Body of pancreas (tissue), 4 donors: ENCODE data around the gene BTAF1. TPM values are rescaled to one million over a fixed set of nuclear protein-coding genes. Genes with fewer than 3 reads are reported as not detected.

ENCODE experiments used
- ATAC-seq: fragments of 150-250 bp; one replicate; pipeline ENCODE4 v1.9.1; 2016
- DNase-seq, 4 donors: peaks; one replicate each; pipeline ENCODE4 v3.0.0-alpha.2; 2019
- H3K27ac ChIP-seq, 4 donors: fragments of 200-600 bp; sonication (generic); 1 replicate in 3 of 4; 2 replicates in 1 of 4; pipeline versions ENCODE4 v1.5.1 to v1.6.1; 2016 to 2019; ENCODE audit warnings: mild to moderate bottlenecking in 1 of 4, mixed read lengths in 1 of 4, moderate library complexity in 1 of 4
- H3K27me3 ChIP-seq, 2 donors: fragments of 200-600 bp; sonication (generic); one replicate each; pipeline ENCODE4 v1.6.0; 2016; ENCODE audit warnings: mild to moderate bottlenecking in 1 of 2
- H3K36me3 ChIP-seq, 2 donors: fragments of 200-600 bp; sonication (generic); replicated peaks in 1 of 2; 2 replicates each; pipeline ENCODE4 v1.5.1; 2016; ENCODE audit warnings: low read depth in 2 of 2; ENCODE audit not compliant: insufficient read depth in 1 of 2
- H3K4me1 ChIP-seq: fragments of 200-600 bp; sonication (generic); one replicate; pipeline ENCODE4 v1.6.0; 2016
- H3K4me3 ChIP-seq, 2 donors: fragments of 200-600 bp; sonication (generic); 1 replicate in 1 of 2; 2 replicates in 1 of 2; pipeline ENCODE4 v1.5.1; 2016 to 2019
- H3K9me3 ChIP-seq, 3 donors: fragments of 200-600 bp; sonication (generic); 1 replicate in 2 of 3; 2 replicates in 1 of 3; pipeline ENCODE4 v1.5.1; 2016
- POLR2A ChIP-seq, 3 donors: fragments of 450-650 bp; IDR thresholded peaks; one replicate each; pipeline ENCODE4 v1.6.1; 2016; ENCODE audit warnings: antibody characterized with exemption in 3 of 3, mild to moderate bottlenecking in 2 of 3
- WGBS, 2 donors: methylation state at CpG; one replicate each; pipeline ENCODE4 v1.1.5; 2017; 5-methylcytosine and 5-hydroxymethylcytosine counted together
- intact Hi-C: fragments of 100-400 bp; cut with DNase I; formaldehyde crosslinking; loops from one replicate; pipeline ENCODE4 v1.15.1; 2023
- total RNA-seq, 2 donors: library from RNA; depleted of rRNA; stranded (reverse); fragments of >200 nt; gene quantifications; one replicate each; pipeline ENCODE4 v1.1.0, GENCODE V29; 2016
- TF ChIP-seq, protein P1 (sequence below), 7 experiments: fragments of 450-650 bp in 4 of 7; fragments of 200-600 bp in 3 of 7; sonication (generic) in 3 of 7; IDR thresholded peaks; one replicate each; pipeline ENCODE4 v1.5.1; 2016 to 2019; ENCODE audit warnings: antibody characterized with exemption in 7 of 7

BTAF1 gene
- total RNA-seq, 2 donors from 2014 or later = 30.0 to 39.7 TPM

DNA sequence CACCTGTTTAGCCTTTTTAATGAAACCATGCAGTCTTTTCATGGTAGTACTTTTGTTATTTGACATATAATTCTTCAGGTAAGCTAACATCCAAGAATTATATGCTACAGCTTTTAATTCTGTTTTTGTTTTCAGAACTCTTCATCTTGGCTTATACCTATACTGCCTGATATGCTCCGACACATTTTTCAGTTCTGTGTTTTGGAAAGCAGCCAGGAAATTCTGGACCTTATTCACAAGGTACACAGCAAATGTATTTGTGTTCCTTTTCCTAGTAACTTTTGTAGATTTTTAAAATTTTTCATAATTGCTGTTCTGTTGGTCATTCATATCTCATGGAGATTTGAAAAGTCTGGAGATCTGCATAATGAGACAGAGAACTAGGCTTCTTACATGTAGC, 56.7 kb downstream of the BTAF1 start:
- Histone ChIP-seq H3K27ac (no peak overlapping the region), H3K4me3 (no peak overlapping the region), H3K36me3 (peaks cover 0 to 18% of the 10 kb centered on the region in 2 donors), H3K9me3 (no peaks in the 10 kb centered on the region), H3K4me1 (peaks cover 8% of the 10 kb centered on the region), H3K27me3 (no peaks in the 10 kb centered on the region)
- DNase-seq (peak in 1 of 4 donors; percentile 9), ATAC-seq (no peak)
- 14 to 27% methylated on average over 1 of the region's 1 CpG for WGBS, 2 donors
- intact Hi-C loops = no loop called here
- TF ChIP-seq, protein P1, sequence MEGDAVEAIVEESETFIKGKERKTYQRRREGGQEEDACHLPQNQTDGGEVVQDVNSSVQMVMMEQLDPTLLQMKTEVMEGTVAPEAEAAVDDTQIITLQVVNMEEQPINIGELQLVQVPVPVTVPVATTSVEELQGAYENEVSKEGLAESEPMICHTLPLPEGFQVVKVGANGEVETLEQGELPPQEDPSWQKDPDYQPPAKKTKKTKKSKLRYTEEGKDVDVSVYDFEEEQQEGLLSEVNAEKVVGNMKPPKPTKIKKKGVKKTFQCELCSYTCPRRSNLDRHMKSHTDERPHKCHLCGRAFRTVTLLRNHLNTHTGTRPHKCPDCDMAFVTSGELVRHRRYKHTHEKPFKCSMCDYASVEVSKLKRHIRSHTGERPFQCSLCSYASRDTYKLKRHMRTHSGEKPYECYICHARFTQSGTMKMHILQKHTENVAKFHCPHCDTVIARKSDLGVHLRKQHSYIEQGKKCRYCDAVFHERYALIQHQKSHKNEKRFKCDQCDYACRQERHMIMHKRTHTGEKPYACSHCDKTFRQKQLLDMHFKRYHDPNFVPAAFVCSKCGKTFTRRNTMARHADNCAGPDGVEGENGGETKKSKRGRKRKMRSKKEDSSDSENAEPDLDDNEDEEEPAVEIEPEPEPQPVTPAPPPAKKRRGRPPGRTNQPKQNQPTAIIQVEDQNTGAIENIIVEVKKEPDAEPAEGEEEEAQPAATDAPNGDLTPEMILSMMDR (IDR thresholded peaks at IDR 0.05) = no peak
- no peak for TF ChIP-seq POLR2A (IDR thresholded peaks at IDR 0.05)

DNA sequence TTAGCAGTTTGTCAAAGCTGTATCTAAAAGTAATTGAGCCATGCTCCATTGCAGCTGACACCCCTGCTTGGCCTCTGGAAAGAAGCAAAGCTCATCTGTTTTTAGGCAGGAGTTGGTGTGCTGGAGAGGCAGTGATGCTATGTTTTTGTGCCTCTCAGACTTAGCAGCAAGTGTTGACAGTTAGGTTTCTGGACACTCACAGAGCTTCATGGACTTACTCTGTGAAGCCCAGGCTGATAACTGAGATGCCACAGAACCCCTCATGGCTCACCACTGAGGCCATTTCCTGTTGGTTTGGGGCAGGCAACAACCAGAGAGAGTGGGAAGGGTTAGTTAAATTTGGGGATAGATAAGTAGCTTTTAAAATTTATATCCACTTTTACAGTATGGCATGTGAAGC, 59.8 kb downstream of the BTAF1 start:
- Histone ChIP-seq H3K4me1 (peaks cover 8% of the 10 kb centered on the region), H3K9me3 (no peaks in the 10 kb centered on the region), H3K27ac (no peak overlapping the region), H3K36me3 (peaks cover 0 to 22% of the 10 kb centered on the region in 2 donors), H3K27me3 (no peaks in the 10 kb centered on the region), H3K4me3 (no peak overlapping the region)
- TF ChIP-seq, protein P1 (IDR thresholded peaks at IDR 0.05) = no peak
- TF ChIP-seq POLR2A (IDR thresholded peaks at IDR 0.05) = no peak
- intact Hi-C loops = no loop called here
- DNase-seq (no peak), ATAC-seq (no peak)

DNA sequence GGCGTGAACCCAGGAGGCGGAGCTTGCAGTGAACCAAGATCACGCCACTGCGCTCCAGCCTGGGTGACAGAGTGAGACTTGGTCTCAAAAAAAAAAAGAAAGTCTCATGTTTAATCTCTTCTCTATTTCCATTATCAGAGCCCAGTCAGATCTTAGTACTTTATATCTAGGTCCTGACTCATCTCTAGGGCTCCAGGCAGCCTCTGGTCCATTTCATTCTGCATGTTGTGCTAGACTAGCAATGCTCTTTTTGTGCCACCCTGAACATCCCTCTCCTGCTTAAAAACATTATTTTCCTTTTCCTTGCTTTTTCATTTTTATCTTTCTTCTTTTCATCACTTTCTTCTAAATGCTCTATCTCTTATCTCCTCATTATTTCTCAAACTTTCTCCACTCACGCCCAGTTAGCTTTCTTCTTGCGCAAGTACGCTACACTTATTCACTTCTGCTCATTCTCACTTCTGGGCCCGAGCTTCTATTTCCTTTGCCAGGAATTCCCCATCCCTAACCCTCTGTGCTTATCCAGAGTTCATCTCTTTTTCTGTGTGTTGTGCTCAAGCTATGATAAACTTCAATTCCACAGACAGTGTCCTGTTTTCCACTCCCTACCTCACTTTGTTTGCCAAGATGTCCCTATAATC, 63.9 kb downstream of the BTAF1 start:
- ATAC-seq = no peak
- H3K36me3 ChIP-seq = peaks cover 0 to 20% of the 10 kb centered on the region in 2 donors
- intact Hi-C loops = no loop called here
- H3K27me3 ChIP-seq = no peaks in the 10 kb centered on the region
- DNase-seq = peak in 1 of 4 donors; percentile 7
- no peaks in the 10 kb centered on the region for H3K4me1 ChIP-seq
- H3K4me3 ChIP-seq = no peak overlapping the region
- no peaks in the 10 kb centered on the region for H3K9me3 ChIP-seq
- TF ChIP-seq, protein P1 (IDR thresholded peaks at IDR 0.05) = no peak
- H3K27ac ChIP-seq = no peak overlapping the region
- 91 to 92% methylated on average over 8 of the region's 8 CpGs for WGBS, 2 donors

DNA sequence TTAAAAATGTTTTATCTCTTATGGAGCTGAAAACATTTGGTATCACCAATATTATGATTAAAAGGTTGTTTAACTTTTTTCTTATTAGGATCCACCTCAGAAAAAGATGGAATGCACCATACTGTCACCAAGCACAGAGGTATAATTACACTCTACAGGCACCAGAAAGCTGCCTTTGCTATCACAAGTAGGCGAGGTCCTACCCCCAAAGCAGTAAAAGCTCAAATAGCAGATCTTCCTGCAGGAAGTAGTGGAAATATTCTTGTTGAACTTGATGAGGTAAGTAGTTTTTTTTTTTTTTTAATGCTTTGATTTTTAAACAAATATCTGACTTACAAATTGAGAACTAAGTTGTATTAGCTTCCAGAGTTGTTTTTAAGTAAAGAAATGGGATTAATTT, 68.5 kb downstream of the BTAF1 start:
- H3K9me3 ChIP-seq = no peaks in the 10 kb centered on the region
- H3K27ac ChIP-seq = no peak overlapping the region
- H3K27me3 ChIP-seq = no peaks in the 10 kb centered on the region
- DNase-seq = no peak
- WGBS, 2 donors = 77 to 100% methylated on average over 1 of the region's 1 CpG
- peaks cover 0 to 21% of the 10 kb centered on the region in 2 donors for H3K36me3 ChIP-seq
- no peak for TF ChIP-seq POLR2A (IDR thresholded peaks at IDR 0.05)
- TF ChIP-seq, protein P1 (IDR thresholded peaks at IDR 0.05) = no peak
- no peak for ATAC-seq
- no peaks in the 10 kb centered on the region for H3K4me1 ChIP-seq
- intact Hi-C loops = no loop called here
- no peak overlapping the region for H3K4me3 ChIP-seq

DNA sequence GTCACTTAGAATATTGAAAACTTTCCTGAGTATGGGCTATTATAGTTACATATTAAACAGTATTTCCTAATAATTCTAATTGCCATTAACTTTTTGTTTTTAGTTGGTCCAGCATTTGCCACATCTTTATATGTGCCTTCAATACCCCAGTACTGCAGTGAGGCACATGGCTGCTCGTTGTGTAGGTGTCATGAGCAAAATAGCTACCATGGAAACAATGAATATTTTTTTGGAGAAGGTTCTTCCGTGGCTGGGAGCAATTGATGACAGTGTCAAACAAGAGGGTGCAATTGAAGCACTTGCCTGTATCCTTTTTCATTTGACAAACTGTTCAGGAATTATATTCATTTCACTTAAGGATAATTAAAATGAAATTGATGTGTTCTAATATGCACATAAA, 72.7 kb downstream of the BTAF1 start:
- H3K27me3 ChIP-seq = no peaks in the 10 kb centered on the region

More for the DNA sequence above, 72.7 kb downstream of the BTAF1 start:
- H3K9me3 ChIP-seq = no peaks in the 10 kb centered on the region
- H3K27ac ChIP-seq = no peak overlapping the region
- H3K36me3 ChIP-seq = peaks cover 0 to 20% of the 10 kb centered on the region in 2 donors
- no peaks in the 10 kb centered on the region for H3K4me1 ChIP-seq
- intact Hi-C loops = no loop called here
- WGBS, 2 donors = 48 to 63% methylated on average over 2 of the region's 2 CpGs
- DNase-seq = no peak
- TF ChIP-seq POLR2A (IDR thresholded peaks at IDR 0.05) = no peak
- TF ChIP-seq, protein P1 (IDR thresholded peaks at IDR 0.05) = no peak
- no peak overlapping the region for H3K4me3 ChIP-seq
- no peak for ATAC-seq
